HEK293 (cell line): ENCODE data around the gene VEZF1.

ENCODE experiments used
- FEZF1 ChIP-seq: fragments of 450-650 bp; formaldehyde crosslinking; IDR thresholded peaks from 2 replicates; pipeline ENCODE4 v1.5.1; 2016; ENCODE audit warnings: missing biosample characterization, missing genetic modification characterization
- GLIS1 ChIP-seq: fragments of 450-650 bp; formaldehyde crosslinking; IDR thresholded peaks from 2 replicates; pipeline ENCODE4 v1.5.1; 2016; ENCODE audit warnings: missing biosample characterization, missing genetic modification characterization
- GLIS2 ChIP-seq: fragments of 450-650 bp; formaldehyde crosslinking; IDR thresholded peaks from 2 replicates; pipeline ENCODE4 v1.5.1; 2016; ENCODE audit warnings: missing biosample characterization, missing genetic modification characterization
- IKZF3 ChIP-seq: fragments of 450-650 bp; IDR thresholded peaks from 2 replicates; pipeline ENCODE4 v1.5.0; 2018; ENCODE audit warnings: missing biosample characterization, mild to moderate bottlenecking, missing genetic modification characterization, moderate library complexity
- KLF1 ChIP-seq: fragments of 450-650 bp; formaldehyde crosslinking; IDR thresholded peaks from 2 replicates; pipeline ENCODE4 v1.5.1; 2016; ENCODE audit warnings: missing biosample characterization, missing genetic modification characterization
- OSR2 ChIP-seq: fragments of 450-650 bp; formaldehyde crosslinking; IDR thresholded peaks from 2 replicates; pipeline ENCODE4 v1.5.1; 2016; ENCODE audit warnings: missing biosample characterization, missing genetic modification characterization
- WT1 ChIP-seq: fragments of 450-650 bp; formaldehyde crosslinking; IDR thresholded peaks from 2 replicates; pipeline ENCODE4 v1.5.1; 2016; ENCODE audit warnings: missing biosample characterization, missing genetic modification characterization
- YY1 ChIP-seq: fragments of 450-650 bp; formaldehyde crosslinking; IDR thresholded peaks from 2 replicates; pipeline ENCODE4 v1.5.1; 2018; ENCODE audit warnings: missing biosample characterization, missing genetic modification characterization
- ZBTB17 ChIP-seq: fragments of 450-650 bp; formaldehyde crosslinking; IDR thresholded peaks from 2 replicates; pipeline ENCODE4 v1.5.1; 2016; ENCODE audit warnings: missing biosample characterization, missing genetic modification characterization
- ZBTB20 ChIP-seq: fragments of 450-650 bp; formaldehyde crosslinking; IDR thresholded peaks from 2 replicates; pipeline ENCODE4 v1.5.1; 2016; ENCODE audit warnings: missing biosample characterization, missing genetic modification characterization
- ZBTB48 ChIP-seq: fragments of 450-650 bp; formaldehyde crosslinking; IDR thresholded peaks from 2 replicates; pipeline ENCODE4 v1.5.1; 2016; ENCODE audit warnings: missing biosample characterization, missing genetic modification characterization
- ZIC2 ChIP-seq: fragments of 450-650 bp; formaldehyde crosslinking; IDR thresholded peaks from 2 replicates; pipeline ENCODE4 v1.5.1; 2016; ENCODE audit warnings: missing biosample characterization, missing genetic modification characterization
- ZNF202 ChIP-seq: fragments of 450-650 bp; formaldehyde crosslinking; IDR thresholded peaks from 2 replicates; pipeline ENCODE4 v1.5.1; 2016; ENCODE audit warnings: missing biosample characterization, missing genetic modification characterization, borderline replicate concordance
- ZNF596 ChIP-seq: fragments of 450-650 bp; IDR thresholded peaks from 2 replicates; pipeline ENCODE4 v1.5.0; 2018; ENCODE audit warnings: missing biosample characterization, mild to moderate bottlenecking, missing genetic modification characterization, moderate library complexity
- ZNF621 ChIP-seq: fragments of 450-650 bp; formaldehyde crosslinking; IDR thresholded peaks from 2 replicates; pipeline ENCODE4 v1.5.1; 2017; ENCODE audit warnings: missing biosample characterization, missing genetic modification characterization
- ZXDB ChIP-seq: fragments of 450-650 bp; formaldehyde crosslinking; IDR thresholded peaks from 2 replicates; pipeline ENCODE4 v1.5.1; 2016; ENCODE audit warnings: missing biosample characterization, missing genetic modification characterization
- TF ChIP-seq, protein P1 (sequence below): fragments of 450-650 bp; formaldehyde crosslinking; IDR thresholded peaks from 2 replicates; pipeline ENCODE4 v1.5.1; 2017; ENCODE audit warnings: missing biosample characterization, missing genetic modification characterization
- TF ChIP-seq, protein P2 (sequence below): fragments of 450-650 bp; formaldehyde crosslinking; IDR thresholded peaks from 2 replicates; pipeline ENCODE4 v1.5.1; 2016; ENCODE audit warnings: missing biosample characterization, missing genetic modification characterization
- TF ChIP-seq, protein P3 (sequence below): fragments of 450-650 bp; formaldehyde crosslinking; IDR thresholded peaks from 2 replicates; pipeline ENCODE4 v1.5.1; 2017; ENCODE audit warnings: missing biosample characterization, missing genetic modification characterization
- TF ChIP-seq, protein P4 (sequence below): fragments of 450-650 bp; formaldehyde crosslinking; IDR thresholded peaks from 2 replicates; pipeline ENCODE4 v1.5.1; 2016; ENCODE audit warnings: missing biosample characterization, missing genetic modification characterization

The VEZF1 gene

DNA sequence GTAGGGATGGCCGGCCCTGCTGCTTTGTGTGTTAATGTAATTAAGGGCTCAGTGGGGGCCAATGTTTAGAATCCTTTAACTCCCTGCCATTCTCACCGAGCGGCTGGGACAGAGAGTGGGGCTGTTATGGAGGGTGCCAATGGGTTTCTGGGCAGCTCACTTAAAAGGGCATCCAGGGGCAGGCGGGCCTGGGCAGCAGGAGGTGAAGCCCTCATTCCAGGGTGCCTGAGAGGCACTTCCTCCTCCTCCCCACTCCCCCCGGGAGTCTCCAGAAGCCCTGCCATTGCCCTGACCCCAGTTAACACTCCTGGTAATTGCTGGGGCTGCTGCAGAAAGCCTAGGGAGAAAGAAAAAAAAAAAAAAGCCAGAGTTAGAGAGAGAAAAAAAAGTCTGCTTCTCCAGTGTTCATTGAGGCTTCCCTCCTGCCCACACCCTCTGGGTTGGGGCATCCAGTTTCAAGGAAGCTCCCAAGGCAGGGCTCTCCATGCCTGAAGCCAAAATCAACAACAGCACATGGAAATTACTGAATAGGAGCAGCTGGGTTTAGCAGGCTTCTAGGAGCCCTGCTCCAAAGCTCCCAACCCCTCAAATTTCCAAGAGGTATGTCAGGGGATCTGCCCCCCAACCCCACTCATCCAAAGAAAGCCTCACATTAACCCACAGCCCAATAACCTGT, 60.9 kb downstream of the VEZF1 start (continued):
- TF ChIP-seq, protein P1, sequence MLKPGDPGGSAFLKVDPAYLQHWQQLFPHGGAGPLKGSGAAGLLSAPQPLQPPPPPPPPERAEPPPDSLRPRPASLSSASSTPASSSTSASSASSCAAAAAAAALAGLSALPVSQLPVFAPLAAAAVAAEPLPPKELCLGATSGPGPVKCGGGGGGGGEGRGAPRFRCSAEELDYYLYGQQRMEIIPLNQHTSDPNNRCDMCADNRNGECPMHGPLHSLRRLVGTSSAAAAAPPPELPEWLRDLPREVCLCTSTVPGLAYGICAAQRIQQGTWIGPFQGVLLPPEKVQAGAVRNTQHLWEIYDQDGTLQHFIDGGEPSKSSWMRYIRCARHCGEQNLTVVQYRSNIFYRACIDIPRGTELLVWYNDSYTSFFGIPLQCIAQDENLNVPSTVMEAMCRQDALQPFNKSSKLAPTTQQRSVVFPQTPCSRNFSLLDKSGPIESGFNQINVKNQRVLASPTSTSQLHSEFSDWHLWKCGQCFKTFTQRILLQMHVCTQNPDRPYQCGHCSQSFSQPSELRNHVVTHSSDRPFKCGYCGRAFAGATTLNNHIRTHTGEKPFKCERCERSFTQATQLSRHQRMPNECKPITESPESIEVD: peak; percentile 61
- TF ChIP-seq ZBTB48 (tag by site-specific recombination): peak; percentile 53; the same call in 1 of the 2 replicates
- TF ChIP-seq IKZF3 (tag by site-specific recombination): peak; percentile 38; the same call in 1 of the 2 replicates
- TF ChIP-seq ZBTB17 (tag by site-specific recombination): no peak
- TF ChIP-seq WT1 (tag by site-specific recombination): peak; percentile 91
- 0 out of 2 replicates have a peak, but pooled peaks have one; percentile 3 for TF ChIP-seq YY1
- TF ChIP-seq, protein P2, sequence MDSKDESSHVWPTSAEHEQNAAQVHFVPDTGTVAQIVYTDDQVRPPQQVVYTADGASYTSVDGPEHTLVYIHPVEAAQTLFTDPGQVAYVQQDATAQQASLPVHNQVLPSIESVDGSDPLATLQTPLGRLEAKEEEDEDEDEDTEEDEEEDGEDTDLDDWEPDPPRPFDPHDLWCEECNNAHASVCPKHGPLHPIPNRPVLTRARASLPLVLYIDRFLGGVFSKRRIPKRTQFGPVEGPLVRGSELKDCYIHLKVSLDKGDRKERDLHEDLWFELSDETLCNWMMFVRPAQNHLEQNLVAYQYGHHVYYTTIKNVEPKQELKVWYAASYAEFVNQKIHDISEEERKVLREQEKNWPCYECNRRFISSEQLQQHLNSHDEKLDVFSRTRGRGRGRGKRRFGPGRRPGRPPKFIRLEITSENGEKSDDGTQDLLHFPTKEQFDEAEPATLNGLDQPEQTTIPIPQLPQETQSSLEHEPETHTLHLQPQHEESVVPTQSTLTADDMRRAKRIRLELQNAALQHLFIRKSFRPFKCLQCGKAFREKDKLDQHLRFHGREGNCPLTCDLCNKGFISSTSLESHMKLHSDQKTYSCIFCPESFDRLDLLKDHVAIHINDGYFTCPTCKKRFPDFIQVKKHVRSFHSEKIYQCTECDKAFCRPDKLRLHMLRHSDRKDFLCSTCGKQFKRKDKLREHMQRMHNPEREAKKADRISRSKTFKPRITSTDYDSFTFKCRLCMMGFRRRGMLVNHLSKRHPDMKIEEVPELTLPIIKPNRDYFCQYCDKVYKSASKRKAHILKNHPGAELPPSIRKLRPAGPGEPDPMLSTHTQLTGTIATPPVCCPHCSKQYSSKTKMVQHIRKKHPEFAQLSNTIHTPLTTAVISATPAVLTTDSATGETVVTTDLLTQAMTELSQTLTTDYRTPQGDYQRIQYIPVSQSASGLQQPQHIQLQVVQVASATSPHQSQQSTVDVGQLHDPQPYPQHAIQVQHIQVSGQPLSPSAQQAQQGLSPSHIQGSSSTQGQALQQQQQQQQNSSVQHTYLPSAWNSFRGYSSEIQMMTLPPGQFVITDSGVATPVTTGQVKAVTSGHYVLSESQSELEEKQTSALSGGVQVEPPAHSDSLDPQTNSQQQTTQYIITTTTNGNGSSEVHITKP (tag by site-specific recombination): peak; percentile 53; the same call in 1 of the 2 replicates
- TF ChIP-seq GLIS1 (tag by site-specific recombination): peak; percentile 88
- TF ChIP-seq ZNF621: no peak
- TF ChIP-seq GLIS2 (tag by site-specific recombination): 0 out of 2 replicates have a peak, but pooled peaks have one; percentile 30
- TF ChIP-seq ZXDB (tag by site-specific recombination): peak; percentile 45; the same call in 1 of the 2 replicates
- peak; percentile 94 for TF ChIP-seq OSR2
- TF ChIP-seq ZBTB20: peak; percentile 67
- peak; percentile 63 for TF ChIP-seq FEZF1 (tag by site-specific recombination)
- TF ChIP-seq, protein P3, sequence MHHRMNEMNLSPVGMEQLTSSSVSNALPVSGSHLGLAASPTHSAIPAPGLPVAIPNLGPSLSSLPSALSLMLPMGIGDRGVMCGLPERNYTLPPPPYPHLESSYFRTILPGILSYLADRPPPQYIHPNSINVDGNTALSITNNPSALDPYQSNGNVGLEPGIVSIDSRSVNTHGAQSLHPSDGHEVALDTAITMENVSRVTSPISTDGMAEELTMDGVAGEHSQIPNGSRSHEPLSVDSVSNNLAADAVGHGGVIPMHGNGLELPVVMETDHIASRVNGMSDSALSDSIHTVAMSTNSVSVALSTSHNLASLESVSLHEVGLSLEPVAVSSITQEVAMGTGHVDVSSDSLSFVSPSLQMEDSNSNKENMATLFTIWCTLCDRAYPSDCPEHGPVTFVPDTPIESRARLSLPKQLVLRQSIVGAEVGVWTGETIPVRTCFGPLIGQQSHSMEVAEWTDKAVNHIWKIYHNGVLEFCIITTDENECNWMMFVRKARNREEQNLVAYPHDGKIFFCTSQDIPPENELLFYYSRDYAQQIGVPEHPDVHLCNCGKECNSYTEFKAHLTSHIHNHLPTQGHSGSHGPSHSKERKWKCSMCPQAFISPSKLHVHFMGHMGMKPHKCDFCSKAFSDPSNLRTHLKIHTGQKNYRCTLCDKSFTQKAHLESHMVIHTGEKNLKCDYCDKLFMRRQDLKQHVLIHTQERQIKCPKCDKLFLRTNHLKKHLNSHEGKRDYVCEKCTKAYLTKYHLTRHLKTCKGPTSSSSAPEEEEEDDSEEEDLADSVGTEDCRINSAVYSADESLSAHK (tag by site-specific recombination): peak; percentile 75
- TF ChIP-seq, protein P4, sequence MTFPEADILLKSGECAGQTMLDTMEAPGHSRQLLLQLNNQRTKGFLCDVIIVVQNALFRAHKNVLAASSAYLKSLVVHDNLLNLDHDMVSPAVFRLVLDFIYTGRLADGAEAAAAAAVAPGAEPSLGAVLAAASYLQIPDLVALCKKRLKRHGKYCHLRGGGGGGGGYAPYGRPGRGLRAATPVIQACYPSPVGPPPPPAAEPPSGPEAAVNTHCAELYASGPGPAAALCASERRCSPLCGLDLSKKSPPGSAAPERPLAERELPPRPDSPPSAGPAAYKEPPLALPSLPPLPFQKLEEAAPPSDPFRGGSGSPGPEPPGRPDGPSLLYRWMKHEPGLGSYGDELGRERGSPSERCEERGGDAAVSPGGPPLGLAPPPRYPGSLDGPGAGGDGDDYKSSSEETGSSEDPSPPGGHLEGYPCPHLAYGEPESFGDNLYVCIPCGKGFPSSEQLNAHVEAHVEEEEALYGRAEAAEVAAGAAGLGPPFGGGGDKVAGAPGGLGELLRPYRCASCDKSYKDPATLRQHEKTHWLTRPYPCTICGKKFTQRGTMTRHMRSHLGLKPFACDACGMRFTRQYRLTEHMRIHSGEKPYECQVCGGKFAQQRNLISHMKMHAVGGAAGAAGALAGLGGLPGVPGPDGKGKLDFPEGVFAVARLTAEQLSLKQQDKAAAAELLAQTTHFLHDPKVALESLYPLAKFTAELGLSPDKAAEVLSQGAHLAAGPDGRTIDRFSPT (tag by site-specific recombination): no peak
- peak; percentile 100 for TF ChIP-seq ZIC2 (tag by site-specific recombination)
- peak; percentile 56 for TF ChIP-seq KLF1 (tag by site-specific recombination)
- TF ChIP-seq ZNF596 (tag by site-specific recombination): 0 out of 2 replicates have a peak, but pooled peaks have one; percentile 22
- no peak for TF ChIP-seq ZNF202
